A204.1 (cell line): ENCODE measurements around the gene HNRNPUL1.
"Not testable (repeated sequence)": the region's sequence is repeated elsewhere in the genome, so short reads cannot be mapped to it uniquely, and the experiment has no call there.

Source experiments
- FAIRE-seq: peaks from 2 replicates; lab custom pipeline; 2012; peaks lifted over from hg19 to GRCh38; lab: Jason Lieb, UNC

HNRNPUL1 gene

GRCh38 chr19:41263850-41264580 lies at the start of gene HNRNPUL1:
HNRNPUL1 (plus strand) TSS chr19:41264372; CDS start chr19:41264504, 132 bp downstream.
- FAIRE-seq = peak; percentile 100

- no peak for FAIRE-seq
Measured at GRCh38 chr19:41217741-41218140, 46.4 kb upstream of the HNRNPUL1 start.

- no peak for FAIRE-seq
Measured at GRCh38 chr19:41218249-41218614, 45.9 kb upstream of the HNRNPUL1 start.

- no peak for FAIRE-seq
Measured at GRCh38 chr19:41218615-41219507, 45.3 kb upstream of the HNRNPUL1 start, which contains the start of gene AXL. AXL (plus strand) TSS chr19:41219223; CDS start chr19:41219393, 170 bp downstream.

GRCh38 chr19:41219924-41220567 lies 44.1 kb upstream of the HNRNPUL1 start:
- no peak for FAIRE-seq

GRCh38 chr19:41220811-41221210 lies 43.4 kb upstream of the HNRNPUL1 start:
- FAIRE-seq = no peak

- FAIRE-seq = no peak
Measured at GRCh38 chr19:41221514-41222205, 42.5 kb upstream of the HNRNPUL1 start.

GRCh38 chr19:41222240-41222639 lies 41.9 kb upstream of the HNRNPUL1 start:
- no peak for FAIRE-seq

- no peak for FAIRE-seq
Measured at GRCh38 chr19:41223431-41224234, 40.5 kb upstream of the HNRNPUL1 start.

- no peak for FAIRE-seq
Measured at GRCh38 chr19:41224632-41225031, 39.5 kb upstream of the HNRNPUL1 start.

GRCh38 chr19:41225238-41226052 lies 38.7 kb upstream of the HNRNPUL1 start:
- FAIRE-seq = no peak

GRCh38 chr19:41226053-41226873 lies 37.9 kb upstream of the HNRNPUL1 start:
- FAIRE-seq = no peak

- FAIRE-seq = no peak
Measured at GRCh38 chr19:41226874-41227390, 37.2 kb upstream of the HNRNPUL1 start.

GRCh38 chr19:41228486-41228885 lies 35.7 kb upstream of the HNRNPUL1 start:
- no peak for FAIRE-seq

- FAIRE-seq = not testable (repeated sequence)
Measured at GRCh38 chr19:41229338-41229737, 34.8 kb upstream of the HNRNPUL1 start.

- FAIRE-seq = no peak
Measured at GRCh38 chr19:41230067-41230857, 33.9 kb upstream of the HNRNPUL1 start.

GRCh38 chr19:41232686-41233085 lies 31.5 kb upstream of the HNRNPUL1 start:
- FAIRE-seq = no peak

GRCh38 chr19:41233748-41234240 lies 30.4 kb upstream of the HNRNPUL1 start:
- FAIRE-seq = no peak
